ENCODE results near the gene CPT1A. TPM values are rescaled to one million over a fixed set of nuclear protein-coding genes. Genes with fewer than 3 reads are reported as not detected.

The CPT1A gene
- polyA plus RNA-seq, 1 of the 3 experiments (the other 2 are of a cell fraction), result 31.2 TPM

DNA sequence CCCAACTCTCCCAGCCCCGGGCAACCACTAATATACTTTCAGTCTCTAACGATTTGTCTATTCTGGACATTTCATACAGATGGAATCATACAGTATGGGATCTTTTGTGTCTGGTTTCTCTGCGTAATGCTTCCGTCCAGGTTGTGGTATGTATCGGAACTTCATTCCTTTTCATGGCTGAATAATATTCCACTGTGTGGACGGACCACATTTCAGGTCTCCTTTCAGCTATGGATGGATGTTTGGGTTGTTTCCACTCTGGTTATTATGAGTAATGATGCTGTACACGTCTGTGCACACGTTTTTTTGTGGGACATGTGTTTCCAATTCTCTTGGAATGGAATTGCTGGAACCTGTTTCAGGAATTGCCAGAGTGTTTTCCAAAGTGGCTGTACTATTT is 17.4 kb upstream of the CPT1A start:
- H4K20me1 ChIP-seq (ENCODE audit: insufficient read depth), result no peaks in the 10 kb centered on the region
- H3K9me3 ChIP-seq, result no peaks in the 10 kb centered on the region
- 65% methylated on average over 8 of the region's 8 CpGs for WGBS (ENCODE audit: low lambda C conversion rate)
- no peaks in the 10 kb centered on the region for H3F3A ChIP-seq (replicated peaks; ENCODE audit: insufficient read depth)
- H3K9me2 ChIP-seq, result no peaks in the 10 kb centered on the region
- no peak overlapping the region for H3K4me2 ChIP-seq
- DNase-seq, result no peak
- H3K79me2 ChIP-seq (ENCODE audit: insufficient read depth), result no peaks in the 10 kb centered on the region
- POLR2A ChIA-PET, result no interaction called here
- H2AFZ ChIP-seq (ENCODE audit: low read depth), result no peak overlapping the region
- H3K27me3 ChIP-seq (ENCODE audit: insufficient read depth), result peaks cover 10% of the 10 kb centered on the region
- H3K27ac ChIP-seq (ENCODE audit: low read depth in 2 of 2, low read length in 1 of 2), result no peak overlapping the region
- TF ChIP-seq RCOR1 (IDR thresholded peaks at IDR 0.05; ENCODE audit: low read length) (no peak), RFX5 (IDR thresholded peaks at IDR 0.05; ENCODE audit: low read length) (no peak), MXI1 (IDR thresholded peaks at IDR 0.05; ENCODE audit: low read depth, low read length) (no peak), NRF1 (IDR thresholded peaks at IDR 0.05; ENCODE audit: low read depth, low read length) (no peak), YY1 (IDR thresholded peaks at IDR 0.05; ENCODE audit: low read depth) (no peak), FOSL2 (IDR thresholded peaks at IDR 0.05; ENCODE audit: borderline replicate concordance, low read depth) (no peak), TCF12 (IDR thresholded peaks at IDR 0.05) (no peak), GABPA (IDR thresholded peaks at IDR 0.05; ENCODE audit: low read depth) (no peak), TAF1 (IDR thresholded peaks at IDR 0.05; ENCODE audit: borderline replicate concordance, low read depth, low read length) (no peak), NFIC (IDR thresholded peaks at IDR 0.05; ENCODE audit: borderline replicate concordance) (no peak), FOXM1 (IDR thresholded peaks at IDR 0.05; ENCODE audit: low read depth) (no peak)
- TF ChIP-seq, protein P1, sequence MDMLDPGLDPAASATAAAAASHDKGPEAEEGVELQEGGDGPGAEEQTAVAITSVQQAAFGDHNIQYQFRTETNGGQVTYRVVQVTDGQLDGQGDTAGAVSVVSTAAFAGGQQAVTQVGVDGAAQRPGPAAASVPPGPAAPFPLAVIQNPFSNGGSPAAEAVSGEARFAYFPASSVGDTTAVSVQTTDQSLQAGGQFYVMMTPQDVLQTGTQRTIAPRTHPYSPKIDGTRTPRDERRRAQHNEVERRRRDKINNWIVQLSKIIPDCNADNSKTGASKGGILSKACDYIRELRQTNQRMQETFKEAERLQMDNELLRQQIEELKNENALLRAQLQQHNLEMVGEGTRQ (IDR thresholded peaks at IDR 0.05; ENCODE audit: borderline replicate concordance, low read depth, low read length), result no peak
- TF ChIP-seq, protein P2, sequence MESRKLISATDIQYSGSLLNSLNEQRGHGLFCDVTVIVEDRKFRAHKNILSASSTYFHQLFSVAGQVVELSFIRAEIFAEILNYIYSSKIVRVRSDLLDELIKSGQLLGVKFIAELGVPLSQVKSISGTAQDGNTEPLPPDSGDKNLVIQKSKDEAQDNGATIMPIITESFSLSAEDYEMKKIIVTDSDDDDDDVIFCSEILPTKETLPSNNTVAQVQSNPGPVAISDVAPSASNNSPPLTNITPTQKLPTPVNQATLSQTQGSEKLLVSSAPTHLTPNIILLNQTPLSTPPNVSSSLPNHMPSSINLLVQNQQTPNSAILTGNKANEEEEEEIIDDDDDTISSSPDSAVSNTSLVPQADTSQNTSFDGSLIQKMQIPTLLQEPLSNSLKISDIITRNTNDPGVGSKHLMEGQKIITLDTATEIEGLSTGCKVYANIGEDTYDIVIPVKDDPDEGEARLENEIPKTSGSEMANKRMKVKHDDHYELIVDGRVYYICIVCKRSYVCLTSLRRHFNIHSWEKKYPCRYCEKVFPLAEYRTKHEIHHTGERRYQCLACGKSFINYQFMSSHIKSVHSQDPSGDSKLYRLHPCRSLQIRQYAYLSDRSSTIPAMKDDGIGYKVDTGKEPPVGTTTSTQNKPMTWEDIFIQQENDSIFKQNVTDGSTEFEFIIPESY (IDR thresholded peaks at IDR 0.05; ENCODE audit: borderline replicate concordance, low read depth), result no peak
- TF ChIP-seq, protein P3, sequence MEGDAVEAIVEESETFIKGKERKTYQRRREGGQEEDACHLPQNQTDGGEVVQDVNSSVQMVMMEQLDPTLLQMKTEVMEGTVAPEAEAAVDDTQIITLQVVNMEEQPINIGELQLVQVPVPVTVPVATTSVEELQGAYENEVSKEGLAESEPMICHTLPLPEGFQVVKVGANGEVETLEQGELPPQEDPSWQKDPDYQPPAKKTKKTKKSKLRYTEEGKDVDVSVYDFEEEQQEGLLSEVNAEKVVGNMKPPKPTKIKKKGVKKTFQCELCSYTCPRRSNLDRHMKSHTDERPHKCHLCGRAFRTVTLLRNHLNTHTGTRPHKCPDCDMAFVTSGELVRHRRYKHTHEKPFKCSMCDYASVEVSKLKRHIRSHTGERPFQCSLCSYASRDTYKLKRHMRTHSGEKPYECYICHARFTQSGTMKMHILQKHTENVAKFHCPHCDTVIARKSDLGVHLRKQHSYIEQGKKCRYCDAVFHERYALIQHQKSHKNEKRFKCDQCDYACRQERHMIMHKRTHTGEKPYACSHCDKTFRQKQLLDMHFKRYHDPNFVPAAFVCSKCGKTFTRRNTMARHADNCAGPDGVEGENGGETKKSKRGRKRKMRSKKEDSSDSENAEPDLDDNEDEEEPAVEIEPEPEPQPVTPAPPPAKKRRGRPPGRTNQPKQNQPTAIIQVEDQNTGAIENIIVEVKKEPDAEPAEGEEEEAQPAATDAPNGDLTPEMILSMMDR (IDR thresholded peaks at IDR 0.05), result no peak
- no peaks in the 10 kb centered on the region for H3K4me1 ChIP-seq (ENCODE audit: control insufficient read depth in 1 of 2, insufficient read depth in 2 of 2, low read depth in 1 of 2, low read length in 1 of 2)
- H3K36me3 ChIP-seq (replicated peaks in 1 of 2; ENCODE audit: control insufficient read depth in 1 of 2, insufficient read depth in 2 of 2, low read length in 1 of 2), result no peaks in the 10 kb centered on the region
- no peak overlapping the region for H3K9ac ChIP-seq
- H3K4me3 ChIP-seq (ENCODE audit: low read depth in 2 of 2, low read length in 1 of 2), result no peak overlapping the region
- CTCF ChIA-PET, result no interaction called here

Data from SK-N-SH (cell line).